Measurements from ENCODE around the gene RNF214. TPM values are rescaled to one million over a fixed set of nuclear protein-coding genes. Genes with fewer than 3 reads are reported as not detected.

RNF214 gene
- total and polyA plus RNA-seq, 2 of the 13 experiments (the other 11 are each of a cell fraction or from before 2014, with no cell fraction given), result 10.7 to 12.6 TPM

DNA sequence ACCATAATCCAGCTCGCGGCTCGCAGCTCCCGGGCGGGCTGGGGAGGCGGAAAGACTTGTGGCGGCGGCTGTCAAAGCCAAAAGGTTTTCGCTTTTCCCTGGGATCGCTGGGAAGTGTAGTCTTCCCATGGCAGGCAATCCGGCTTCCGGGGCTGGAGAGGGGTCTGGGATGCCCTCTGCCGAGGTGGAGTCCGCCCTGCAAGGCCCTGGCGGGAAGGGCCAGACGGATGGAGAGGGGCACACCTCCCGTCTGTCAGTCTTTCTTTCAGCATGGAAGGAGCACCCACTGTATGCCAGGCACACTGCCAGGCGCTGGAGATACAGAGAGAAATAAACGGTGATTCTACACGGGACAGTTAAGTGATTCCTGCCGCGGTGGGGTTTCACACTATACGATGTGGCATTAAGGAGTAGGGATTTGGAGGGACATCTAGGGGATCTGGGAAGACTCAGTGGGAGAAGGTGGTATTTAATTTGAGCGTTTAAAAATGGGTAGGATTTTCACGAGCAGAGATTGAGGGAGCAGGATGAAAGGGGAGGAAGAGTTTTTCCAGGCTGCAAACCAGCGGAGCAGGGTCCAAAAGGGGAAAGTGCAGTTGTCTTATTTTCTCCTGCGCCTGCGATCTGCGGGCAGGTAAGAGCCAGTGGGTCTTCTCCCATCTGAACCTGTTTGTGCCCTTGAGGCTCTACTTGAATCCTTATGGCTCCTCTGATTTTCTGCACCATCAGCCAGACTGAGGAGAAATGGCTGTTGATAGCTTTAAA is 83.9 kb downstream of the RNF214 start, which contains the start of gene BACE1 (continued):
- no peak for TF ChIP-seq ZNF615 (CRISPR knock-in tag; IDR thresholded peaks at IDR 0.05; ENCODE audit: borderline replicate concordance)
- TF ChIP-seq, protein P1, sequence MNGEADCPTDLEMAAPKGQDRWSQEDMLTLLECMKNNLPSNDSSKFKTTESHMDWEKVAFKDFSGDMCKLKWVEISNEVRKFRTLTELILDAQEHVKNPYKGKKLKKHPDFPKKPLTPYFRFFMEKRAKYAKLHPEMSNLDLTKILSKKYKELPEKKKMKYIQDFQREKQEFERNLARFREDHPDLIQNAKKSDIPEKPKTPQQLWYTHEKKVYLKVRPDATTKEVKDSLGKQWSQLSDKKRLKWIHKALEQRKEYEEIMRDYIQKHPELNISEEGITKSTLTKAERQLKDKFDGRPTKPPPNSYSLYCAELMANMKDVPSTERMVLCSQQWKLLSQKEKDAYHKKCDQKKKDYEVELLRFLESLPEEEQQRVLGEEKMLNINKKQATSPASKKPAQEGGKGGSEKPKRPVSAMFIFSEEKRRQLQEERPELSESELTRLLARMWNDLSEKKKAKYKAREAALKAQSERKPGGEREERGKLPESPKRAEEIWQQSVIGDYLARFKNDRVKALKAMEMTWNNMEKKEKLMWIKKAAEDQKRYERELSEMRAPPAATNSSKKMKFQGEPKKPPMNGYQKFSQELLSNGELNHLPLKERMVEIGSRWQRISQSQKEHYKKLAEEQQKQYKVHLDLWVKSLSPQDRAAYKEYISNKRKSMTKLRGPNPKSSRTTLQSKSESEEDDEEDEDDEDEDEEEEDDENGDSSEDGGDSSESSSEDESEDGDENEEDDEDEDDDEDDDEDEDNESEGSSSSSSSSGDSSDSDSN (CRISPR knock-in tag; IDR thresholded peaks at IDR 0.05), result no peak
- no peak for TF ChIP-seq ZNF569 (CRISPR knock-in tag; IDR thresholded peaks at IDR 0.05; ENCODE audit: borderline replicate concordance)
- TF ChIP-seq ZNF121 (CRISPR knock-in tag; IDR thresholded peaks at IDR 0.05), result peak; percentile 24; the same call in 1 of the 2 replicates
- TF ChIP-seq ZNF768 (CRISPR knock-in tag; IDR thresholded peaks at IDR 0.05), result no peak
- TF ChIP-seq, protein P2, sequence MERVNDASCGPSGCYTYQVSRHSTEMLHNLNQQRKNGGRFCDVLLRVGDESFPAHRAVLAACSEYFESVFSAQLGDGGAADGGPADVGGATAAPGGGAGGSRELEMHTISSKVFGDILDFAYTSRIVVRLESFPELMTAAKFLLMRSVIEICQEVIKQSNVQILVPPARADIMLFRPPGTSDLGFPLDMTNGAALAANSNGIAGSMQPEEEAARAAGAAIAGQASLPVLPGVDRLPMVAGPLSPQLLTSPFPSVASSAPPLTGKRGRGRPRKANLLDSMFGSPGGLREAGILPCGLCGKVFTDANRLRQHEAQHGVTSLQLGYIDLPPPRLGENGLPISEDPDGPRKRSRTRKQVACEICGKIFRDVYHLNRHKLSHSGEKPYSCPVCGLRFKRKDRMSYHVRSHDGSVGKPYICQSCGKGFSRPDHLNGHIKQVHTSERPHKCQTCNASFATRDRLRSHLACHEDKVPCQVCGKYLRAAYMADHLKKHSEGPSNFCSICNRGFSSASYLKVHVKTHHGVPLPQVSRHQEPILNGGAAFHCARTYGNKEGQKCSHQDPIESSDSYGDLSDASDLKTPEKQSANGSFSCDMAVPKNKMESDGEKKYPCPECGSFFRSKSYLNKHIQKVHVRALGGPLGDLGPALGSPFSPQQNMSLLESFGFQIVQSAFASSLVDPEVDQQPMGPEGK (CRISPR knock-in tag; IDR thresholded peaks at IDR 0.05), result peak; percentile 30; the same call in 1 of the 2 replicates
- TF ChIP-seq, protein P3, sequence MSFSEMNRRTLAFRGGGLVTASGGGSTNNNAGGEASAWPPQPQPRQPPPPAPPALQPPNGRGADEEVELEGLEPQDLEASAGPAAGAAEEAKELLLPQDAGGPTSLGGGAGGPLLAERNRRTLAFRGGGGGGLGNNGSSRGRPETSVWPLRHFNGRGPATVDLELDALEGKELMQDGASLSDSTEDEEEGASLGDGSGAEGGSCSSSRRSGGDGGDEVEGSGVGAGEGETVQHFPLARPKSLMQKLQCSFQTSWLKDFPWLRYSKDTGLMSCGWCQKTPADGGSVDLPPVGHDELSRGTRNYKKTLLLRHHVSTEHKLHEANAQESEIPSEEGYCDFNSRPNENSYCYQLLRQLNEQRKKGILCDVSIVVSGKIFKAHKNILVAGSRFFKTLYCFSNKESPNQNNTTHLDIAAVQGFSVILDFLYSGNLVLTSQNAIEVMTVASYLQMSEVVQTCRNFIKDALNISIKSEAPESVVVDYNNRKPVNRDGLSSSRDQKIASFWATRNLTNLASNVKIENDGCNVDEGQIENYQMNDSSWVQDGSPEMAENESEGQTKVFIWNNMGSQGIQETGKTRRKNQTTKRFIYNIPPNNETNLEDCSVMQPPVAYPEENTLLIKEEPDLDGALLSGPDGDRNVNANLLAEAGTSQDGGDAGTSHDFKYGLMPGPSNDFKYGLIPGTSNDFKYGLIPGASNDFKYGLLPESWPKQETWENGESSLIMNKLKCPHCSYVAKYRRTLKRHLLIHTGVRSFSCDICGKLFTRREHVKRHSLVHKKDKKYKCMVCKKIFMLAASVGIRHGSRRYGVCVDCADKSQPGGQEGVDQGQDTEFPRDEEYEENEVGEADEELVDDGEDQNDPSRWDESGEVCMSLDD (CRISPR knock-in tag; IDR thresholded peaks at IDR 0.05; ENCODE audit: borderline replicate concordance), result no peak
- no peak for TF ChIP-seq HNRNPH1 (optimal IDR thresholded peaks at IDR 0.05; ENCODE audit: low read depth, low read length)
- TF ChIP-seq, protein P4, sequence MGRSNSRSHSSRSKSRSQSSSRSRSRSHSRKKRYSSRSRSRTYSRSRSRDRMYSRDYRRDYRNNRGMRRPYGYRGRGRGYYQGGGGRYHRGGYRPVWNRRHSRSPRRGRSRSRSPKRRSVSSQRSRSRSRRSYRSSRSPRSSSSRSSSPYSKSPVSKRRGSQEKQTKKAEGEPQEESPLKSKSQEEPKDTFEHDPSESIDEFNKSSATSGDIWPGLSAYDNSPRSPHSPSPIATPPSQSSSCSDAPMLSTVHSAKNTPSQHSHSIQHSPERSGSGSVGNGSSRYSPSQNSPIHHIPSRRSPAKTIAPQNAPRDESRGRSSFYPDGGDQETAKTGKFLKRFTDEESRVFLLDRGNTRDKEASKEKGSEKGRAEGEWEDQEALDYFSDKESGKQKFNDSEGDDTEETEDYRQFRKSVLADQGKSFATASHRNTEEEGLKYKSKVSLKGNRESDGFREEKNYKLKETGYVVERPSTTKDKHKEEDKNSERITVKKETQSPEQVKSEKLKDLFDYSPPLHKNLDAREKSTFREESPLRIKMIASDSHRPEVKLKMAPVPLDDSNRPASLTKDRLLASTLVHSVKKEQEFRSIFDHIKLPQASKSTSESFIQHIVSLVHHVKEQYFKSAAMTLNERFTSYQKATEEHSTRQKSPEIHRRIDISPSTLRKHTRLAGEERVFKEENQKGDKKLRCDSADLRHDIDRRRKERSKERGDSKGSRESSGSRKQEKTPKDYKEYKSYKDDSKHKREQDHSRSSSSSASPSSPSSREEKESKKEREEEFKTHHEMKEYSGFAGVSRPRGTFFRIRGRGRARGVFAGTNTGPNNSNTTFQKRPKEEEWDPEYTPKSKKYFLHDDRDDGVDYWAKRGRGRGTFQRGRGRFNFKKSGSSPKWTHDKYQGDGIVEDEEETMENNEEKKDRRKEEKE (IDR thresholded peaks at IDR 0.05), result no peak
- TF ChIP-seq GTF2F1 (IDR thresholded peaks at IDR 0.05; ENCODE audit: low read length), result no peak
- TF ChIP-seq TBX3 (IDR thresholded peaks at IDR 0.05; ENCODE audit: borderline replicate concordance), result no peak
- no peak for TF ChIP-seq ZBTB1 (CRISPR knock-in tag; IDR thresholded peaks at IDR 0.05; ENCODE audit: borderline replicate concordance)
- no peak for TF ChIP-seq HOXA9 (CRISPR knock-in tag; IDR thresholded peaks at IDR 0.05; ENCODE audit: borderline replicate concordance)
- no peak for TF ChIP-seq KLF13 (CRISPR knock-in tag; IDR thresholded peaks at IDR 0.05)
- no peak for TF ChIP-seq ZNF160 (CRISPR knock-in tag; IDR thresholded peaks at IDR 0.05)
- no peak; the same call in 1 of the 2 replicates for TF ChIP-seq ZNF556 (CRISPR knock-in tag; IDR thresholded peaks at IDR 0.05; ENCODE audit: borderline replicate concordance)
- no peak for TF ChIP-seq ZMYM2 (CRISPR knock-in tag; IDR thresholded peaks at IDR 0.05)
- no peak for TF ChIP-seq ZNF839 (CRISPR knock-in tag; IDR thresholded peaks at IDR 0.05; ENCODE audit: borderline replicate concordance)
- no peak for TF ChIP-seq MIER3 (CRISPR knock-in tag; IDR thresholded peaks at IDR 0.05; ENCODE audit: borderline replicate concordance)

Data from HepG2 (cell line).